ENCODE data around the gene PORCN. TPM values are rescaled to one million over a fixed set of nuclear protein-coding genes. Genes with fewer than 3 reads are reported as not detected.

PORCN gene
- total and polyA plus RNA-seq, 9 of the 15 experiments (the other 6 are each of a cell fraction or from before 2014, with no cell fraction given), result 0.34 to 5.1 (median 2.8) TPM

DNA sequence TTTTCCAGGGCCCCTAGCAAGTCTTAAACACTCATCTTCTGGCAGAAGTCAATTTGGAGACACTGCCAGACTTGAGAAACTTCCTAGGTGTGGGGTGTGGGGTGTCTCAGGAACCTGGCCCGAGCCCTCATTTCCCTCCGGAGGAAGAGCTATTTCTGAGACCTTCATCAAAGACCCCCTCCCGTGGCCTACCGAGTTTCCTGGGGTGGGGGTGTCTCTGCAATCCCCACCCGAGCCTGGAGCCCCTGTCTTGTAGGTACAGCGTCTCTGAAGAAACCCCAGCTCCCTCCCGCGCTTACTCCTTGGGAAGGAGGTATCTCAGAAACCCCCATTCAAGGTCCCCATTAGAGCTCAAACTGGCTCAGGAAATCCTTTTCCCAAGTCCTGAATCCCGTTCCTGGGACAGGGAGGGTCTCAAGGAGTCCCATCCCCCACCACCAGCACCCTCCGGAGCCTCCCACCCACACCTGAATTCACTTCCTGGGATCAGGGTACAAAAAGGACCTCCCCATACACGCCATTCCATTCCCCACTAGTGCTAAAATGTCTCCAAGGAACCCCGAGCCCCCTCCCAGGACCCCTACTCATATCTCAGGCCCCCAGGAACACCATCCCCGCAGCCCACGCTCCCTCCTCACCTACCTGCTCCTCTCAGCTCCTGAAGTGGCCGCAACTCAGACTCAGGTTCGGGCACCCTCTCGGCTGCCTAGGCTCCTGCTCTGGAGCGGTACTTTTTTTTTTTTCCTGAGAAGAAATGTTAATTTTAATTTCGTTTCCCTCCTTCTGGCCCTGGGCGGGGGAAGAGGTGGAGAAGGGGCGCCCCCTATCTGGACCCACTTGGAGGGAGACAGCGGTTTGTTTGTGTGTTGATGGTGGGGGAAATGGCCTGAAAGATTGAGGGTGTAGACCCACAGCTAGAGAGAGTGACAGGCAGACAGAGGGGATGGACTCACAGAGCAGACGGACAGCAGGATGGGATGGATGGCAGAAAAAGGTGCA lies 39.8 kb upstream of the PORCN start:
- peak overlapping the region; percentile 91 for H3K27ac ChIP-seq (ENCODE audit: extremely low read depth, low read depth, low read length)
- peaks cover 54% of the 10 kb centered on the region for H3K79me2 ChIP-seq (ENCODE audit: control insufficient read depth, insufficient read depth, low read length)
- H3K27me3 ChIP-seq (ENCODE audit: control insufficient read depth in 2 of 2, insufficient read depth in 2 of 2, low read length in 2 of 2), result no peaks in the 10 kb centered on the region
- H3K36me3 ChIP-seq (ENCODE audit: control insufficient read depth, insufficient read depth, low read length), result peaks cover 29% of the 10 kb centered on the region
- DNase-seq (ENCODE audit: extremely low read depth in 1 of 4, low spot score in 3 of 4) (peak; percentile 40 to 78 (median 58)), FAIRE-seq (peak; percentile 92), ATAC-seq (peak; percentile 59)
- ChIA-PET POLR2A (interaction anchor here (0.7 to 1.9 kb wide), 2 partner anchors 11 to 12 kb away, joined by 3 to 8 read pairs; no protein-coding TSS in a partner anchor), CTCF (ENCODE audit: low intra/inter-chr PET ratio) (no interaction called here)
- H3K4me3 ChIP-seq, result peak overlapping the region; percentile 78
- H2AFZ ChIP-seq (ENCODE audit: low read depth, low read length), result peak overlapping the region; percentile 86
- in situ Hi-C loops (cut with MboI) (no loop called here), intact Hi-C loops (cut with micrococcal nuclease) (loop anchor here (5.0 kb wide), 1 partner anchor 212 kb away; the partner anchor contains the start of gene SSX1)
- BruUV-seq (replicated peaks), result TSS peak; percentile 44
- WGBS (ENCODE audit: insufficient coverage, low coverage, missing lambda C conversion rate), result under 1% methylated on average over 12 of the region's 23 CpGs
- peaks cover 31 to 54% of the 10 kb centered on the region in 2 experiments; a peak in 4 of 5 replicates for H3K4me1 ChIP-seq (replicated peaks in 1 of 2; ENCODE audit: control insufficient read depth in 2 of 2, insufficient read depth in 2 of 2, low read length in 2 of 2)
- no peaks in the 10 kb centered on the region for H3K9me1 ChIP-seq (ENCODE audit: control insufficient read depth, insufficient read depth, low read length)
- peak overlapping the region; percentile 94 for H3K4me2 ChIP-seq (ENCODE audit: insufficient read depth, low read length)
- H3K9me3 ChIP-seq (replicated peaks; ENCODE audit: control insufficient read depth, insufficient read depth, low read depth, low read length), result no peaks in the 10 kb centered on the region
- H4K20me1 ChIP-seq (replicated peaks; ENCODE audit: control insufficient read depth, insufficient read depth, low read length), result no peaks in the 10 kb centered on the region
- peak overlapping the region; percentile 94 to 96 for H3K9ac ChIP-seq (ENCODE audit: insufficient read depth in 1 of 2, low read depth in 2 of 2, low read length in 2 of 2)
- TF ChIP-seq ZNF263 (CRISPR knock-in tag; IDR thresholded peaks at IDR 0.05; ENCODE audit: borderline replicate concordance) (peak; percentile 30; the same call in 1 of the 2 replicates), EGR1 (conservative IDR thresholded peaks at IDR 0.05) (0 out of 2 replicates have a peak, but pooled peaks have one; percentile 14), BRD9 (IDR thresholded peaks at IDR 0.05; ENCODE audit: low read depth, partially characterized antibody) (peak; percentile 80), SMARCE1 (IDR thresholded peaks at IDR 0.05) (peak; percentile 46; the same call in 1 of the 2 replicates), ZBTB8A (IDR thresholded peaks at IDR 0.05; ENCODE audit: partially characterized antibody) (no peak), SMARCC2 (IDR thresholded peaks at IDR 0.05; ENCODE audit: low read depth) (no peak), ZC3H4 (CRISPR knock-in tag; IDR thresholded peaks at IDR 0.05; ENCODE audit: borderline replicate concordance) (no peak), FOXK2 (conservative IDR thresholded peaks at IDR 0.05 in 1 of 2, IDR thresholded peaks at IDR 0.05 in 1 of 2; ENCODE audit: low read depth in 2 of 2) (peak in 1 of 2 experiments; percentile 45; a peak in 1 of 4 replicates), POLR2AphosphoS5 (IDR thresholded peaks at IDR 0.05; ENCODE audit: control insufficient read depth, insufficient read depth, low read depth, low read length) (peak; percentile 18; the same call in 1 of the 2 replicates), PPARD (CRISPR knock-in tag; IDR thresholded peaks at IDR 0.05) (no peak), TFAP4 (CRISPR knock-in tag; IDR thresholded peaks at IDR 0.05; ENCODE audit: borderline replicate concordance) (peak; percentile 50; the same call in 1 of the 2 replicates), FIP1L1 (IDR thresholded peaks at IDR 0.05; ENCODE audit: low read depth, low read length, poor library complexity, severe bottlenecking) (no peak), NBN (IDR thresholded peaks at IDR 0.05; ENCODE audit: low read depth) (peak; percentile 48; the same call in 1 of the 2 replicates), E2F6 (IDR thresholded peaks at IDR 0.05; ENCODE audit: borderline replicate concordance in 1 of 2, extremely low read depth in 1 of 2, insufficient read depth in 1 of 2, insufficient read length in 1 of 2, low read depth in 1 of 2, low read length in 1 of 2, poor library complexity in 1 of 2, severe bottlenecking in 1 of 2) (peak in 1 of 2 experiments; percentile 55)
- TF ChIP-seq, protein P1, sequence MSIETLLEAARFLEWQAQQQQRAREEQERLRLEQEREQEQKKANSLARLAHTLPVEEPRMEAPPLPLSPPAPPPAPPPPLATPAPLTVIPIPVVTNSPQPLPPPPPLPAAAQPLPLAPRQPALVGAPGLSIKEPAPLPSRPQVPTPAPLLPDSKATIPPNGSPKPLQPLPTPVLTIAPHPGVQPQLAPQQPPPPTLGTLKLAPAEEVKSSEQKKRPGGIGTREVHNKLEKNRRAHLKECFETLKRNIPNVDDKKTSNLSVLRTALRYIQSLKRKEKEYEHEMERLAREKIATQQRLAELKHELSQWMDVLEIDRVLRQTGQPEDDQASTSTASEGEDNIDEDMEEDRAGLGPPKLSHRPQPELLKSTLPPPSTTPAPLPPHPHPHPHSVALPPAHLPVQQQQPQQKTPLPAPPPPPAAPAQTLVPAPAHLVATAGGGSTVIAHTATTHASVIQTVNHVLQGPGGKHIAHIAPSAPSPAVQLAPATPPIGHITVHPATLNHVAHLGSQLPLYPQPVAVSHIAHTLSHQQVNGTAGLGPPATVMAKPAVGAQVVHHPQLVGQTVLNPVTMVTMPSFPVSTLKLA (conservative IDR thresholded peaks at IDR 0.05), result 0 out of 4 replicates have a peak, but pooled peaks of 1 of the 2 experiments have one; percentile 26
